Activated T-cell treated with anti-CD3 and anti-CD28 coated beads, Interleukin-2, amount 50 U/mL, for 4 hours (primary cell): Measurements from ENCODE around the gene AOPEP. TPM values are rescaled to one million over a fixed set of nuclear protein-coding genes. Genes with fewer than 3 reads are reported as not detected.

Experiments
- ATAC-seq, 2 donors: fragments of 200-7000 bp; cut with Tn5 transposase; one replicate each; pipeline ENCODE4 v1.10.0; 2021
- DNase-seq: peaks from one replicate; pipeline ENCODE4 v3.0.0-alpha.2; 2020
- H3K27me3 Mint-ChIP-seq: one replicate; pipeline ENCODE4 v1.8.0; 2021; ENCODE audit warnings: low read depth, mixed read lengths
- H3K36me3 Mint-ChIP-seq: one replicate; pipeline ENCODE4 v1.8.0; 2022; ENCODE audit warnings: mixed read lengths; ENCODE audit not compliant: insufficient read depth
- H3K4me1 Mint-ChIP-seq: one replicate; pipeline ENCODE4 v1.8.0; 2021; ENCODE audit warnings: low read depth, mixed read lengths
- H3K4me3 Mint-ChIP-seq: one replicate; pipeline ENCODE4 v1.8.0; 2021; ENCODE audit warnings: mild to moderate bottlenecking, moderate library complexity, mixed read lengths
- H3K9me3 Mint-ChIP-seq: one replicate; pipeline ENCODE4 v1.8.0; 2021; ENCODE audit warnings: mixed read lengths
- total RNA-seq, 3 donors: library from RNA; stranded (reverse); gene quantifications; one replicate each; pipeline ENCODE4 v1.2.1, GENCODE V29; 2021

Gene AOPEP
- total RNA-seq, 3 donors from 2014 or later: 7.1 to 7.9 (median 7.4) TPM

DNA sequence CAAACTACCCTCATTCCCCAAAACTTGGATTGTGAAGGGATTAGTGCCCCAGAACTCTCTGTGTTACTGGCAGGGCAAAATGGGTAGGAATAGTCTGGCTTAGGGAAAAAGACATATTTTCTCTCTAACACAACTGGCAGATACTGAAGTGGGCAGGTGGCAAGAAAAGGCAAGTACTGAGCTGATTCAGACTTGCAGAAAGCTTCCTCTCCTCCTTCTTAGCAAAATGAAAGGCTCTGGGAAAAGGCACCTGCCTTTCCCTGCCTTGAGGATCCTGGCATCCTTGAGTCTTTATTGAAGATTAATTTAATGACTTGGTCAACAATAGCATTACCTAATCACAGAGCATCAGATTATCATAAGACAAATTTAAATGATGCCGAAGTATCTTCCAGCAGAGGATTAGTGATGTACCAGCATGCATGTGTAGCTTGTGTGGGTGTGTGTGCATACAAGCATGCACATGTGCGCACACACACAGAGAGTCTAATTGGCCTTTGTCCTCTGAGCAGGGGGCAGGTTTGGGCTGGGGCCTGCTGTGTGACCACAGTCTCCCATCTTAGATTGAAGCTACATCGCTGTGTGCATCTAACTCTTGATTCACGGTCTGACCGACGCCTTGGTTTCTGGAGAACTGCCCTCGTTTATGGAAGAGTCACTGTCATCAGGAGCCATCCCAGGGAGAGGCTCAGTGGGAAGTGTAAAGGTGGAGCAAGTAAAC is 294.8 kb downstream of the AOPEP start:
- Mint-ChIP-seq H3K9me3 (no peaks in the 10 kb centered on the region), H3K27me3 (no peaks in the 10 kb centered on the region), H3K4me3 (no peak overlapping the region), H3K4me1 (no peaks in the 10 kb centered on the region), H3K36me3 (peaks cover 12% of the 10 kb centered on the region)
- DNase-seq: no peak
- ATAC-seq: no peak

DNA sequence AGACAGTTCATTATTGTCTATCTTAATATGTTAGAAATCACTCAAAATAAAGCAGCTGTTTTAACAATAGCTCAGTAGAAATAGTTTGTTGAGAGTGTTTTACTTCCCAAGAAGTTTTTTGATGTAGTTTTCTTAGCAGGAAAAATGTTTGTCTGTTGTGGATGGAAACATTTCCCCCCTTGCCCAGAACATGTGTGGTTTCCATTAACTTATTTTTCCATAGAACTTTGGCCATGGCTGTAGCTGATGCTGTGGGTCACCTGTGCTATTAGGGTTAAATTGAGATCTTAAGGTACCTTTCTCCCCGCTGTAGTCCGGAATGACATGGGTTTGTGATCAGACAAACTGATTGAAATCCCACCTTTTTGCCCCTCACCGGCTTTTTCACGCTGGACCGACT is 296.2 kb downstream of the AOPEP start:
- Mint-ChIP-seq H3K4me3 (no peak overlapping the region), H3K9me3 (no peaks in the 10 kb centered on the region), H3K27me3 (no peaks in the 10 kb centered on the region), H3K36me3 (peaks cover 15% of the 10 kb centered on the region), H3K4me1 (no peaks in the 10 kb centered on the region)
- DNase-seq (no peak), ATAC-seq (no peak)

DNA sequence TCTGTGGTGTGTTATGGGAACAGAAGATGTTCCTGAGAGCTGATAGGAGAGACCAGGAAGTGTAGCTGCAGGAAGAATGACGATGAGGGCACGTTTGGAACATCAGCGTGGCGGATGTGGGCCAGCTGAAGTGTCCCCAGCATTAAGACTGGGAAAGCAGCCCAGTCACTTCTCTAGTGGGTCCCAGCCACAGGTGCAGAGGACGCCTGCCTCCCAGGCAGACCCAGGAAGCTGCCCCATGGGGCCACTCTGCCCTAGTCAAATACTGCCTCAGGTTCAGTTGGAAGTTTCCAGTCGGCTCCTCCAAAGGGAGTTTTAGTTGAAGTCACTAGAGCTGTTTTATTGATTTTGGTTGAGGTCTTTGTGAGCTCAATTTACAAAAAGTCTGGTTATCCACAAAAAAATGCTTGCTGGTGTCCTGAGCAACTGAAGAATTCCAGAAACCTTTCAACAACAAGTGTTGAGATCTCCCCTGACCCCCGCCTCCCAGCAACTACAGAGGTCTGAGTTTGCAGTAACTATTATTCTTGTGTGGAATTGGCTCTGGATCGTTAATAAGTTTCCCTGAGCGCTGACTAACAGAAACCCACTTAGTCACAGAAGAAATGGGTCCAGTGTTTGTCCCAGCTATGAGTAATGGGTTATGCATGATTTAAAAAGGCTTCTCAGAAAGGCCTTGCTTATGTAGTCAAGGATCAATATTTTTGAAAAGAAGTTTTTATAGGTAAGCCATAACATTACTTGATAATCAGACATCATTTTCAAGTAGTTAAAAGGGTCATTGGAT is 296.9 kb downstream of the AOPEP start:
- no peaks in the 10 kb centered on the region for H3K4me1 Mint-ChIP-seq
- DNase-seq (no peak), ATAC-seq (no peak)
- H3K9me3 Mint-ChIP-seq: no peaks in the 10 kb centered on the region
- H3K36me3 Mint-ChIP-seq: peaks cover 15% of the 10 kb centered on the region
- no peaks in the 10 kb centered on the region for H3K27me3 Mint-ChIP-seq
- no peak overlapping the region for H3K4me3 Mint-ChIP-seq

DNA sequence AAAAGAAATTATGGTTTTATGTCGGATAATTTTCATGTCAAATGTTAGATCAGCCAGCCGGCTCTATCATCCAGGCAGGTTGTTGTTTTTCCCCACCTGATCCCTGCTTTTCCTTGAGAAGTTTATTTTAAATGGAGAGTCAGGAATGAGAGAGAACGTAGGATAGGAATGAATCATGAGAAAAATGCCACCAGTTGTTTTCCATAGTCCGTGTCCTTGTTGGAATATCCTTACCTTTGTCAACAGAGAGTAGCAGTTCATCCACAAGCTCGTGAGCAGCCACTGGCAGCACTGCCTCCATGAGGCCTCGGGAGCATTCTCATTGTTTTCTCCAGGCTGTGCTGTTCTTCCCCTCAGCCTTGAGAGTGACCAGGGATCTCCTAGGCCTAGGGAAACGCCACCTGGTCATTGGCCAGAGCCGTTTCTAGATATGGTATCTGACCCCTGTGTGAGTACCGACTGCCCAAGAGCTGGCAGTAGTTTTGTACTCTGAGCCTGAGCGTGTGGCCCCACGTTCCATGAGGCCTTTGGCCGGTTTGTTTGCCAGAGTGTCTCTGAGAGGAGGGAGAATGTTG is 297.7 kb downstream of the AOPEP start:
- Mint-ChIP-seq H3K36me3 (peaks cover 14% of the 10 kb centered on the region), H3K4me3 (no peak overlapping the region), H3K4me1 (no peaks in the 10 kb centered on the region), H3K27me3 (no peaks in the 10 kb centered on the region), H3K9me3 (no peaks in the 10 kb centered on the region)
- ATAC-seq (no peak), DNase-seq (no peak)

DNA sequence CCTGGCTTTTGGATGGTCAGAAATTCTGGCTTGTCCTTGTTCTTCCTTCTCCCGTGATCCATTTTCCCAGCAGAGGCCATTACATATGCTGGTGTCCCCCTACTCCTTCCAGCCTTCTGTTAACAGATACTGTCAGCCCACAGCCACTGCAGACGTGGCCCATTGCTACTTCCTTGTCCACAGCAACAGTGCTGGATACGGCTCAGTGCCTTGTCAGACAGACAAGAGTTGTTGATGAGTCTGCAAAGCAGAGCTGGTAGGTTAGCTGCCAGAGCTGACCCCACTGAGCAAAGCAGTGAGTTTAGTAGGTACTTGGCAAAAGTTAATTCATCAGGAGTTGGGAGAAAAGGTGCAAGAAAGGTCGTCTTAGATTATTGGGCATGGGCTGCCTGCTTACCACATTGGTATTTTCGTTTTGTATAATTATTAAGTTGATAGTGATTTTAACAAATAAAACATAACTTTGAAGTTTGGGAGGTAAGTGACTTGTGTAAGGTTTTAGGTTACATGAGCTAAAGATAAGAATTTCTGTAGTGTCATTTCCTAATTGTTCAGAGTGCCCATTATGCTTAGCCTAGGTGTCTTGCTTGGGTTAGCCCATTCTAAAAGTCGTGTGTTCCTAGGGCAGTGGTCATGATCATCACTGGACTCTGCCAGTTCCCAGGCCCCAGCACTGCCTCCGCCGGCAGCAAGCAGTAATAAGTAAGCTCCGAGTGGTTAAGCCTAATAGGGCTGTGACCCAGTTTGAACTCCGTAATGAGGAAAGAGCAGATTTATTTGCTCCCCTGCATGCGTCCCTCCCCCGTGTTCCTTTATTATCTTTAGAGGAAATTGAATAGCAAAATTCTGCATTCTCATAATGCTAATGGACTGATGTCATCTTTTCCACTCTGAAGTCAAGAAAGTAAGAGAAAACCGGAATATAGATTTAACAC is 299.0 kb downstream of the AOPEP start:
- Mint-ChIP-seq H3K27me3 (no peaks in the 10 kb centered on the region), H3K9me3 (no peaks in the 10 kb centered on the region), H3K36me3 (peaks cover 9% of the 10 kb centered on the region), H3K4me3 (no peak overlapping the region), H3K4me1 (no peaks in the 10 kb centered on the region)
- DNase-seq: no peak
- no peak for ATAC-seq

DNA sequence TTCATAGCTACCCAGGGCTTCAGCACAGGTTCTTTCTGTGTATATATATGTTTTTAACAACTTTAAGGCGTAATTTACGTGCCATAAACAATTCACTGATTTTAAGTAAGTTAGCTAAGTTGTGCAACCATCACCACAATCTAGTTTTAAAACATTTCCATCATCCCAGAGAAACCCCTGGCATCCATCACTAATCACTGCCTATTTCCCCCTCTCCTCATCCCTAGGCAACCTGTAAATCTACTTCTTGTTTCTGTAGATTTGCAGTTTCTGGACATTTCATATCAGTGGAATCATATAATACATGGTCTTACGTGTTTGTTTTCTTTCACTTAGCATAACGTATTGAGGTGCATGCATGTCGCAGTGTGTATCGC is 299.6 kb downstream of the AOPEP start:
- ATAC-seq (no peak), DNase-seq (no peak)
- no peaks in the 10 kb centered on the region for H3K4me1 Mint-ChIP-seq
- no peaks in the 10 kb centered on the region for H3K27me3 Mint-ChIP-seq
- no peaks in the 10 kb centered on the region for H3K9me3 Mint-ChIP-seq
- no peak overlapping the region for H3K4me3 Mint-ChIP-seq
- H3K36me3 Mint-ChIP-seq: peaks cover 9% of the 10 kb centered on the region

DNA sequence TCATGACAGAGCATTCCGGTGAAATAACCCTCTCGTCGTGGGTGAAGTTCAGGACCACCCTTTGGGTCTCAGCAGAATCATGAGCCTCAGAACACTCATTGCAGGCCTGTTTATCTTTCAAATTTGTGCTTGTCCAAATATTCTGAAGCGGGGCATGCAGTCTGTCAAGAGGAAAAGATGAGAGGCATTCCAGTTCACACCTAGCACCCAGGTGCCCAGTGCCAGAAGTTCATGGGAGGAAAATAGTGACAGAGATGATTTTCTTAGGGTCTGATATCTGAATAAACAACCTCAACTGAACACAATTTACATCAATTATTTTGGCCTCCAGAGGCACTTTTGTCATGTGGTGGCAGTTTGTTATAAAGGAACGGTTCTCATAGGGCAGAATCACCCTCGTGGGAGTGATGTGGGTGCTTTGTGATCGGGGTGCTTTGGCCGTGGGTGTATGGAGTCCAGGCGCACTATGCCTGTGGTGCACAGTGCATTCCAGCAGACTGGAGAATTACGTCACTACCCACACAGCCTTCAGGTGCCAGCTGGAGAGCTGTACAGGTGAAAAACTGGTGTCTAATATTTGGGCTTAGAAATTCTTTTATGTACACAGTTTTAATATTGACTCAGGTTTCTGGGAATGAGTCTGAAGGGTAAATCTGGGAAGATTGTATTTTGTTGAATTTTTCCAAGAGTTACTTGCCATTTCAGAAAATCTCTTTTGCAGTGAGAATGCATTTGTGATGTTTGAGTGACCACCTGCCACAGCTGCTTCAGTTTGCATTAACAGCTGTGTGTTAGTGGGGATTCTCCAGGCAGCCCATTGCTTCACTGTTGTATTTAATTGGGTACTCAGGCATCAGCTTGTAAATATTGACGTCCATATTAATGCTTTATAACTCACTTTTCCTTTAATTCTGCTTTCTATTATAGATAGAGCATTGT is 301.7 kb downstream of the AOPEP start:
- H3K9me3 Mint-ChIP-seq: no peaks in the 10 kb centered on the region
- ATAC-seq: no peak
- H3K36me3 Mint-ChIP-seq: peaks cover 4% of the 10 kb centered on the region
- no peak for DNase-seq
- no peak overlapping the region for H3K4me3 Mint-ChIP-seq
- no peaks in the 10 kb centered on the region for H3K4me1 Mint-ChIP-seq
- H3K27me3 Mint-ChIP-seq: no peaks in the 10 kb centered on the region

DNA sequence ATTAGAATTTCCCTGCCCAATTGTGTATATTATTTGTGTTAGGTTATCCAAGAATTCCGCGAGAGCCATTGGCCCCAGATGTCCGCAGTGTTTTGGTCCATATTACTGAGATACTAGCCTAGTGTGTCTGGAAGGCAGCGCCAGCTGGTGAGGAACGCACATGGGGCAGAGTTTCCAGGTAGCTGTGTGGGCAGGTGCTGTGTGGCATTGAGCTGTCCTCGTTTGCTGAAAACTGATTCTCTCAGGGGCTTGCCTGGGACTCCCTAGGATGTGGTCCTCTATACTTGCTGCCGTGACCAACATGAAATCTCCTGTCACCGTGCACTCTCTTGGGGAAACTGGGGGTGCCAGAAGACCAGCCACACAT is 302.3 kb downstream of the AOPEP start:
- H3K4me1 Mint-ChIP-seq: no peaks in the 10 kb centered on the region
- ATAC-seq (no peak), DNase-seq (no peak)
- H3K9me3 Mint-ChIP-seq: no peaks in the 10 kb centered on the region
- peaks cover 4% of the 10 kb centered on the region for H3K36me3 Mint-ChIP-seq
- no peak overlapping the region for H3K4me3 Mint-ChIP-seq
- H3K27me3 Mint-ChIP-seq: no peaks in the 10 kb centered on the region

DNA sequence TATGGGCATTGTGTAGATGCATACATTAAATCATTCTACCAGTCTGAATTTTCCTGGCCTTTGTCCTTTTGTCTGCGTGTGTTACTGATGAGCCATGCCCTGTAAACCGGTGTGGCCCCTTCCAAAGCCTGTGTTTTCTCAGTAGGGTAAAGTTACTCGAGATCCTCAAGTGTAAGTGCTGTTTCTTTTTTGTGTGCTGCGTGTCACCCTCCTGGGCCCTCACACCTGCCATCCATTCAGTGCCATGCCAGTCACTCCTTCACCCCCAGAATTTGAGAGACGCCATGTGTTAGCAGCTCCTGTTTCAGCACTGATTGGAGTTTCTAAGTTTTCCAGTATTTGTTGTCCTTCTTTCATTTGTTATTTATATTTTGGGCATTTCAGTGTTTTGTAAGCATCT is 302.8 kb downstream of the AOPEP start:
- DNase-seq: no peak
- H3K4me1 Mint-ChIP-seq: no peaks in the 10 kb centered on the region
- no peaks in the 10 kb centered on the region for H3K9me3 Mint-ChIP-seq
- H3K27me3 Mint-ChIP-seq: no peaks in the 10 kb centered on the region
- no peak overlapping the region for H3K4me3 Mint-ChIP-seq
- peaks cover 4% of the 10 kb centered on the region for H3K36me3 Mint-ChIP-seq
- no peak for ATAC-seq

DNA sequence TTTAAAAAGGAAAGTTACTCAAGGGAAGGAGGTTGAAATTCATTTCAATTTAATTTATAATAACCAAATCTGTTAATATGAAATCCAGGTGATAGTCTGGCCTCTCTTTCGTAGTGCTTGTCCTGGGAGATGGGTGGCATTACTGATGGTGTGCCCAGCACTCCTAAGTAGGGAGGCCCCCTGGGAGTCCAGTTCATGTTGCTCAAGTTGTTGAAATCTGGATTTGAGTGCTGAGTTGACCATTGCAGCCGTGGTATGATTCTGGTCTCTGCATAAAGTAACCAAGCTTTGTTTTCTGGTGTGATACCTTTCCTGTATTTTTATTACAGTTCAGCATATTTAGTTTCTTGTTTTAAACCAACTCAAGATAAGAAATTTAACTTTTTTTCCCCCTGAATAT is 303.2 kb downstream of the AOPEP start:
- Mint-ChIP-seq H3K4me3 (no peak overlapping the region), H3K9me3 (no peaks in the 10 kb centered on the region), H3K4me1 (no peaks in the 10 kb centered on the region), H3K36me3 (peaks cover 5% of the 10 kb centered on the region), H3K27me3 (no peaks in the 10 kb centered on the region)
- ATAC-seq: no peak
- DNase-seq: no peak

DNA sequence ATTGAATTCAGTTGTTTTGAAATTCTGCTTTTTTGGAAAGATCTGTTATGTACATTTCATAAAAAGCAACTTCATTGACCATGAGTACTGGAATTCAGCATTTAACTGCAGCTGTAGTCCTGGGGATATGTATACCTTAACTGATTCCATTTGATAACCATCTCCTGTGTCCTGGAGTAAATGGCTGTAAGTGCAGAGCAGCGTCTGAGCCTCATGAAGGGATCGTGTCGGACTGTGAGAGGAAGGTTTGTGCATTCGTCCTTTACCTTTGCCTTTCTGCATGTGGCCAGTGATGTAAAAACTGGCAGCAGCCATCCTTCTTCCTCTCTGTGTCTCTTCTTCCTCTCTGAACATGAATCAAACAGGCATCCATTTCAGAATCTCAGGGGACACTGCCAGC is 303.8 kb downstream of the AOPEP start:
- DNase-seq (no peak), ATAC-seq (no peak)
- no peaks in the 10 kb centered on the region for H3K27me3 Mint-ChIP-seq
- no peak overlapping the region for H3K4me3 Mint-ChIP-seq
- H3K9me3 Mint-ChIP-seq: no peaks in the 10 kb centered on the region
- no peaks in the 10 kb centered on the region for H3K4me1 Mint-ChIP-seq
- peaks cover 5% of the 10 kb centered on the region for H3K36me3 Mint-ChIP-seq

DNA sequence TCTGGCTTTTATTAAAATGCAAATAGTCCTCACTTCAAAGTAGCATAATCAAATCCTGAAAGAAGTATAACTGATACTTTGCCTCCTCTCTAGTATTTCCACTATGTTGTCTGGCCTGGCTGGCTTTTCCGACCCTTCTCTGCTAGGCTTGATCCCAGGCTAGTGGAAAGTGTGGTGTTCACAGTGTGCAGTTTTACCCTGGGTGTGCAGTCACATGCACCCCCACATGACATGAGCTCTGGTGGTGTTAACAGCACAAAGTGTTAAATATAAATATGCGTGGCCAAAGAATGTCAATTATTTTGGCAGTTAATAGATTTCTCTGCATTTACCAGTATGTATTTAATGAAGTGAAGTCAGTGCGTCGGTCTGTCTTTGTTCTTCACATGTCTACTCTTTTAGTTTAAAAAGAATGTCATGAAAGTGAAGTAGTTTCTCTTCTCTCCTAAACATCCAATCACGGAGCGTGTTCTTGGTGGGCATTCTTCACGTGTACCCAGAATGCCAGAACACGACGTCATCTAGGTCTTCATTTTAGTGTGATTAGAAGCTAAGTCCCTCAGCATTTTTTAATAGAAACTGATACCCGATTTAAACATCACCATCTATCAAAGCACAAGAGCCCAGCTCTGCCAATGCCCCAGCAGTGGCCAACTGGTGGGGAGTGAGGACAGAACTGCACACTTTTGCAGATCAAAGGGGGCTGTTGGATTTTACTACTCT is 304.6 kb downstream of the AOPEP start:
- Mint-ChIP-seq H3K27me3 (no peaks in the 10 kb centered on the region), H3K4me3 (no peak overlapping the region), H3K4me1 (no peaks in the 10 kb centered on the region), H3K9me3 (no peaks in the 10 kb centered on the region), H3K36me3 (peaks cover 5% of the 10 kb centered on the region)
- no peak for ATAC-seq
- DNase-seq: no peak
